ENCODE data around the gene LGALS7B.
"Not testable (repeated sequence)": the region's sequence is repeated elsewhere in the genome, so short reads cannot be mapped to it uniquely, and the experiment has no call there.

Gene LGALS7B

DNA sequence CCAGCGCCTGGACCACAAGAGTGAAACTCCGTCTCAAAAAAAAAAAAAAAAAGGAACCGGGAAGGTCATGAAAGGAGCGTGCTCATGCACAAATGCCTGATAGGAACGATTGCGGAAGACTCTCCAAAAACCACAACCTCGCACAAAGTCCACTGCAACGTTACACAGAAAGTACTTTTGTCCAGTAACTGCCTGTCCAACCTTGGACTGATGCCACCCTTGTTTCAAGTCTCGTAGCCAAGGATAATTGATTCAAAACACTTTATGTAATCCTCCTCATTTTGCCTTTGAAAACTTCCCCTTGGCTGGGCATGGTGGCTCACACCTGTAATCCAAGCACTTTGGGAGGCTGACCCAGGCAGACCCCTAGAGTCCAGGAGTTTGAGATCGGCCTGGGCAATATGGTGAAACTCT is 29.4 kb upstream of the LGALS7B start:
- DNase-seq (ENCODE audit: low spot score): no peak
- ChIA-PET POLR2A (ENCODE audit: low non-redundant PET) (no interaction called here), CTCF (no interaction called here)
- TF ChIP-seq, protein P1, sequence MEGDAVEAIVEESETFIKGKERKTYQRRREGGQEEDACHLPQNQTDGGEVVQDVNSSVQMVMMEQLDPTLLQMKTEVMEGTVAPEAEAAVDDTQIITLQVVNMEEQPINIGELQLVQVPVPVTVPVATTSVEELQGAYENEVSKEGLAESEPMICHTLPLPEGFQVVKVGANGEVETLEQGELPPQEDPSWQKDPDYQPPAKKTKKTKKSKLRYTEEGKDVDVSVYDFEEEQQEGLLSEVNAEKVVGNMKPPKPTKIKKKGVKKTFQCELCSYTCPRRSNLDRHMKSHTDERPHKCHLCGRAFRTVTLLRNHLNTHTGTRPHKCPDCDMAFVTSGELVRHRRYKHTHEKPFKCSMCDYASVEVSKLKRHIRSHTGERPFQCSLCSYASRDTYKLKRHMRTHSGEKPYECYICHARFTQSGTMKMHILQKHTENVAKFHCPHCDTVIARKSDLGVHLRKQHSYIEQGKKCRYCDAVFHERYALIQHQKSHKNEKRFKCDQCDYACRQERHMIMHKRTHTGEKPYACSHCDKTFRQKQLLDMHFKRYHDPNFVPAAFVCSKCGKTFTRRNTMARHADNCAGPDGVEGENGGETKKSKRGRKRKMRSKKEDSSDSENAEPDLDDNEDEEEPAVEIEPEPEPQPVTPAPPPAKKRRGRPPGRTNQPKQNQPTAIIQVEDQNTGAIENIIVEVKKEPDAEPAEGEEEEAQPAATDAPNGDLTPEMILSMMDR (conservative IDR thresholded peaks at IDR 0.05; ENCODE audit: low read depth): no peak
- no peak overlapping the region for H3K27ac ChIP-seq

- POLR2A ChIA-PET (ENCODE audit: low non-redundant PET): interaction anchor here (0.7 kb wide), 1 partner anchor 111 kb away, joined by 4 read pairs; no protein-coding TSS in a partner anchor
- H3K27ac ChIP-seq; DNase-seq (ENCODE audit: low spot score); CTCF ChIA-PET: not testable (repeated sequence)
Measured at GRCh38 chr19:38760805-38761517, 28.0 kb upstream of the LGALS7B start.

DNA sequence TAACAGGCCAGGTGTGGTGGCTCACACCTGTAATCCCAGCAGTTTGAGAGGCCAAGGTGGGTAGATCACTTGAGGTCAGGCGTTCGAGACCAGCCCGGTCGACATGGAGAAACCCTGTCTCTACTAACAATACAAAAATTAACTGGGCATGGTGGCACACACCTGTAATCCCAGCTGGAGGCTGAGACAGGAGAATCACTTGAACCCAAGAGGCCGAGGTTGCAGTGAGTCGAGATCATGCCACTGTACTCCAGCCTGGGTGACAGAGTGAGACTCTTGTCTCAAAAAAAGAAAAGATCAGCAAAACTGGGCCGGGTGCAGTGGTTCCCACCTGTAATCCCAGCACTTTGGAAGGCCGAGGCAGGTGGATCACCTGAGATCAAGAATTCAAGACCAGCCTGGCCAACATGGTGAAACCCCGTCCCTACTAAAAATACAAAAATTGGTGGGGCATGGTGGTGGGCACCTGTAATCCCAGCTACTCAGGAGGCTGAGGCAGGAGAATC is 27.1 kb upstream of the LGALS7B start:
- CTCF ChIA-PET; POLR2A ChIA-PET (ENCODE audit: low non-redundant PET); DNase-seq (ENCODE audit: low spot score); H3K27ac ChIP-seq: not testable (repeated sequence)

DNA sequence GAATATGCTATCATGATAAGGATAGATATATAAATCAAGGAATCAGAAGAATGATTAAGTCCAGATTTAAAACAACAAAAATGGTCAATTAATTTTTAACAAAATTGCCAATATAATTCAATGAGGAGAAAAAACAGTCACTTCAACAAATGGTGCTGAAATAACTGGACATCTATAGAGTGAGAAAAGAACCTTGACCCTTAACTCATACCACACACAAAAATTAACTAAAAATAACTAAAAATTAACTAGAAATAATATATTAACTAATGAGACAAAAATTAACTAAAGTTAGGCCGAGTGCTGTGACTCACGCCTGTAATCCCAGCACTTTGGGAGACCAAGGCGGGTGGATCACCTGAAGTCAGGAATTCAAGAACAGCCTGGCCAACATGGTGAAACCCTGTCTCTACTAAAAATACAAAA is 25.2 kb upstream of the LGALS7B start:
- no peak overlapping the region for H3K27ac ChIP-seq
- TF ChIP-seq, protein P1 (conservative IDR thresholded peaks at IDR 0.05; ENCODE audit: low read depth): no peak
- ChIA-PET CTCF (no interaction called here), POLR2A (ENCODE audit: low non-redundant PET) (no interaction called here)
- no peak for DNase-seq (ENCODE audit: low spot score)

- DNase-seq (ENCODE audit: low spot score): no peak
- H3K27ac ChIP-seq: no peak overlapping the region
- CTCF ChIA-PET: interaction anchor here (0.6 to 0.7 kb wide), 2 partner anchors 77 to 165 kb away, joined by 3 to 8 read pairs; partner anchors contain the start of genes MRPS12 and SARS2
- TF ChIP-seq, protein P1 (conservative IDR thresholded peaks at IDR 0.05; ENCODE audit: low read depth): no peak
- POLR2A ChIA-PET (ENCODE audit: low non-redundant PET): interaction anchor here (0.5 kb wide), 1 partner anchor 33 kb away, joined by 7 read pairs; no protein-coding TSS in a partner anchor
Measured at GRCh38 chr19:38765214-38765613, 23.8 kb upstream of the LGALS7B start.

GRCh38 chr19:38766276-38767047 is 22.5 kb upstream of the LGALS7B start:
- no peak overlapping the region for H3K27ac ChIP-seq
- TF ChIP-seq, protein P1 (conservative IDR thresholded peaks at IDR 0.05; ENCODE audit: low read depth): no peak
- CTCF ChIA-PET: interaction anchor here (0.6 to 1.2 kb wide), 2 partner anchors 72 to 221 kb away, joined by 3 to 5 read pairs; no protein-coding TSS in a partner anchor
- POLR2A ChIA-PET (ENCODE audit: low non-redundant PET): no interaction called here
- DNase-seq (ENCODE audit: low spot score): no peak

DNA sequence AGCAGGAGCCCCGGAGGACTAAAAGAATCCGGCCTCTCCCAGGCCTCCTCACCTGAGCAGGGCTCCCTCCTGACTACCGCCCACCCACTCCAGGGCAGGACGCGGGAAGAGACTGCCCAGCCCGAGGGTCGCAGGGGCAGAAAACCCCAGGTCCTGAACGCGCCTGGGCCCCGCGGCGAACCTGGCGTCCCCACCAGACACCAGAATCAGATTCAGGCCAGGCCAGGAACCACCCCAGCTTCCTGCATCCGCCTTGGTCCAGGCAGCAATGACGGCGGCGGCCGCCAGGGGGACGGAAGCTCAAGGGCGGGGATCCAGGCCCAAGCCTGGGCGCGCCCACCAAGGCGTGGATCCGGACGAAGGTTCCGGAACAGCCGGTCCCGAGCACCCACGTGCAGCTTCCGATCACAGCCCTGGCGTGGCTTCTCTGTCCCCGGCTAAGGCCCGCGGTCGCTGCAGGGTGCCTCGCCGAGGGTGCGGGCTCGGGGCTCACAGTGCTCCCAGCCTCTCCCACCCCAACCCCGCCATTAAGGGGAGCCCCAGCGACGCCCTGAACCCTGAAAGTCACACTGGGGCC is 19.3 kb upstream of the LGALS7B start:
- H3K27ac ChIP-seq: no peak overlapping the region; the same call in 1 of the 2 replicates
- TF ChIP-seq, protein P1 (conservative IDR thresholded peaks at IDR 0.05; ENCODE audit: low read depth): peak; percentile 77
- POLR2A ChIA-PET (ENCODE audit: low non-redundant PET): no interaction called here
- CTCF ChIA-PET: interaction anchor here (0.6 to 1.4 kb wide), 9 partner anchors 9 to 441 kb away, joined by 3 to 6 read pairs (median 4); partner anchors contain the start of gene ECH1
- peak; percentile 44 for DNase-seq (ENCODE audit: low spot score)

DNA sequence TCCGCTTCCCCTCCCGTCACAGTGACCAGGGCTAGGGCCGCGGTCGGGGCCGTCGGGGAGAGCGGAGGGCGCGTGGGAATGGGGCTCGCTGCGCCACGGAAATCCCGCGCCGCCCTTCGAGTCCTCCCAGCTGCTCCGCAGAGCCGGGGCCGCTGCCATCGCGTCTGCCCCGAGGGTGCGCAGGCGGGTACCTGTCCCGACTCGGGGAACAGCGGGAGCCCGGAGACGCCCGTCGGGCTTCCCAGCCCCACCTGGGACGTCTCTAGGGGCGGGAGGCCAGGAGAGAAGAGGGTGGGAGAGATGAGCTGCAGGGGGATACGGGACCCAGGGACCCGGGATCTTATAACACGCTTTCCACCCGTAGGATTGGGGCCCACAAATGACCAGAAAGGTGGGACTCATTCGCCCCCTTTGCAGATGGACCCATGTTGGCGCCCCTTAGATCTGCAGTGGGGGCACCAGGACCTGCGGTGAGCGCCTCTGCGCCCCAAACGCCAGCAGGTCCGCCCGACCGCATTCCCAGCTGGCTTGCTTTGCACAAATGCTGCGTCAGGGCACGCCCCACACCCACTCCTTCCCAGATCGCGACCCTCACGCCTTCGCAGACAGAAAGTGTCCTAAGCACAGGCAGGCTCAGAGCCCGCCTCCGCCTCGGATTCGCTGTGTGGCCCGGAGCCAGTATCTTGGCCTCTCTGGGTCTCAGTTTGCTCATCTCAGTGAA is 18.6 kb upstream of the LGALS7B start:
- DNase-seq (ENCODE audit: low spot score); H3K27ac ChIP-seq; POLR2A ChIA-PET (ENCODE audit: low non-redundant PET): not testable (repeated sequence)
- CTCF ChIA-PET: interaction anchor here (0.7 to 1.4 kb wide), 5 partner anchors 9 to 301 kb away, joined by 3 to 6 read pairs (median 4); partner anchors contain the start of gene ECH1

DNA sequence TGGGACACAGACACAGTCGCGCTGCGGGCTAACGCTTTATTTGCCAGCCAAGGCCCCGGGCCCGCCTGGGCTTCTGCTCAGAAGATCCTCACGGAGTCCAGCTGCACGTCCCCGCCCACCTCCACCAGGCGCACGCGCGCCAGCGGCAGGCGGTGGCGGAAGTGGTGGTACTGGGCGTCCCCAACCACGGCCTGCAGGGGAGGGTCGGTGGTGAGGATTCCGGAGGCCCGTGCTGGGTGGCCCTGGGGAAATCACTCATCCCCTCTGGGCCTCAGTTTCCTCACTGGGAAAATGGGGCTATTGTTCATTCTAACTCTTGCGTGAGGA is 18.1 kb upstream of the LGALS7B start:
- POLR2A ChIA-PET (ENCODE audit: low non-redundant PET); CTCF ChIA-PET; H3K27ac ChIP-seq; DNase-seq (ENCODE audit: low spot score): not testable (repeated sequence)

- CTCF ChIA-PET: not testable (repeated sequence)
Measured at GRCh38 chr19:38771569-38771968, 17.4 kb upstream of the LGALS7B start.

More at GRCh38 chr19:38771569-38771968, 17.4 kb upstream of the LGALS7B start:
- DNase-seq (ENCODE audit: low spot score); H3K27ac ChIP-seq; POLR2A ChIA-PET (ENCODE audit: low non-redundant PET): not testable (repeated sequence)

Data from RWPE1 (cell line).